ENCODE measurements around the gene TAGLN3. TPM values are rescaled to one million over a fixed set of nuclear protein-coding genes. Genes with fewer than 3 reads are reported as not detected.

TAGLN3 gene
- total and polyA plus RNA-seq, 2 donors from 2014 or later = 0.79 to 5.7 TPM

- FAIRE-seq (no peak), DNase-seq (no peak)
- Histone ChIP-seq H3K27ac (ENCODE audit: low read depth in 2 of 2, low read length in 2 of 2) (no peak overlapping the region), H3K36me3 (ENCODE audit: control insufficient read depth in 2 of 3, insufficient read depth in 3 of 3, low read length in 3 of 3) (no peaks in the 10 kb centered on the region), H3K4me3 (ENCODE audit: low read length in 3 of 3) (no peak overlapping the region), H3K4me1 (ENCODE audit: control insufficient read depth in 2 of 3, insufficient read depth in 2 of 3, low read depth in 1 of 3, low read length in 3 of 3) (no peaks in the 10 kb centered on the region), H3K27me3 (ENCODE audit: control insufficient read depth, insufficient read depth, low read length) (no peaks in the 10 kb centered on the region), H3K9me3 (ENCODE audit: control insufficient read depth in 2 of 3, insufficient read depth in 1 of 3, low read length in 3 of 3) (no peaks in the 10 kb centered on the region), H3K9ac (ENCODE audit: low read length in 3 of 3) (no peak overlapping the region)
- no peak for TF ChIP-seq CTCF (IDR thresholded peaks at IDR 0.05; ENCODE audit: borderline replicate concordance, extremely low read depth, insufficient read depth)
- intact Hi-C loops (cut with DNase I) = no loop called here
These were observed 22.0 kb downstream of the TAGLN3 start for GRCh38 chr3:112020674-112021085.

- no peaks in the 10 kb centered on the region for H3K36me3 ChIP-seq (ENCODE audit: control insufficient read depth in 2 of 3, insufficient read depth in 3 of 3, low read length in 3 of 3)
- H3K9ac ChIP-seq (ENCODE audit: low read length in 3 of 3) = no peak overlapping the region
- H3K27ac ChIP-seq (ENCODE audit: low read depth in 2 of 2, low read length in 2 of 2) = no peak overlapping the region
- no peak overlapping the region for H3K4me3 ChIP-seq (ENCODE audit: low read length in 3 of 3)
- intact Hi-C loops (cut with DNase I) = no loop called here
- H3K9me3 ChIP-seq (ENCODE audit: control insufficient read depth in 2 of 3, insufficient read depth in 1 of 3, low read length in 3 of 3) = no peaks in the 10 kb centered on the region
- no peak for TF ChIP-seq CTCF (IDR thresholded peaks at IDR 0.05; ENCODE audit: borderline replicate concordance, extremely low read depth, insufficient read depth)
- DNase-seq = no peak
- no peaks in the 10 kb centered on the region for H3K4me1 ChIP-seq (ENCODE audit: control insufficient read depth in 2 of 3, insufficient read depth in 2 of 3, low read depth in 1 of 3, low read length in 3 of 3)
- no peak for FAIRE-seq
- no peaks in the 10 kb centered on the region for H3K27me3 ChIP-seq (ENCODE audit: control insufficient read depth, insufficient read depth, low read length)
These were observed 28.4 kb downstream of the TAGLN3 start for GRCh38 chr3:112027142-112027541.

GRCh38 chr3:112027826-112028225 lies 29.1 kb downstream of the TAGLN3 start:
- Histone ChIP-seq H3K4me1 (ENCODE audit: control insufficient read depth in 2 of 3, insufficient read depth in 2 of 3, low read depth in 1 of 3, low read length in 3 of 3) (no peaks in the 10 kb centered on the region), H3K36me3 (ENCODE audit: control insufficient read depth in 2 of 3, insufficient read depth in 3 of 3, low read length in 3 of 3) (no peaks in the 10 kb centered on the region), H3K27ac (ENCODE audit: low read depth in 2 of 2, low read length in 2 of 2) (no peak overlapping the region), H3K9me3 (ENCODE audit: control insufficient read depth in 2 of 3, insufficient read depth in 1 of 3, low read length in 3 of 3) (no peaks in the 10 kb centered on the region), H3K9ac (ENCODE audit: low read length in 3 of 3) (no peak overlapping the region), H3K27me3 (ENCODE audit: control insufficient read depth, insufficient read depth, low read length) (no peaks in the 10 kb centered on the region), H3K4me3 (ENCODE audit: low read length in 3 of 3) (no peak overlapping the region)
- intact Hi-C loops (cut with DNase I) = no loop called here
- no peak for FAIRE-seq
- no peak for DNase-seq
- no peak for TF ChIP-seq CTCF (IDR thresholded peaks at IDR 0.05; ENCODE audit: borderline replicate concordance, extremely low read depth, insufficient read depth)

- Histone ChIP-seq H3K27ac (ENCODE audit: low read depth in 2 of 2, low read length in 2 of 2) (no peak overlapping the region), H3K9me3 (ENCODE audit: control insufficient read depth in 2 of 3, insufficient read depth in 1 of 3, low read length in 3 of 3) (no peaks in the 10 kb centered on the region), H3K27me3 (ENCODE audit: control insufficient read depth, insufficient read depth, low read length) (no peaks in the 10 kb centered on the region), H3K4me1 (ENCODE audit: control insufficient read depth in 2 of 3, insufficient read depth in 2 of 3, low read depth in 1 of 3, low read length in 3 of 3) (no peaks in the 10 kb centered on the region), H3K4me3 (ENCODE audit: low read length in 3 of 3) (no peak overlapping the region), H3K36me3 (ENCODE audit: control insufficient read depth in 2 of 3, insufficient read depth in 3 of 3, low read length in 3 of 3) (no peaks in the 10 kb centered on the region), H3K9ac (ENCODE audit: low read length in 3 of 3) (no peak overlapping the region)
- FAIRE-seq = no peak
- intact Hi-C loops (cut with DNase I) = no loop called here
- TF ChIP-seq CTCF (IDR thresholded peaks at IDR 0.05; ENCODE audit: borderline replicate concordance, extremely low read depth, insufficient read depth) = no peak
- no peak for DNase-seq
These were observed 32.2 kb downstream of the TAGLN3 start for GRCh38 chr3:112030901-112031300.
